ENCODE results near the gene ZBED6. TPM values are rescaled to one million over a fixed set of nuclear protein-coding genes. Genes with fewer than 3 reads are reported as not detected.

ZBED6 gene
- total and polyA plus RNA-seq, 2 of the 4 experiments (the other 2 are of a cell fraction): 3.8 to 26.2 TPM

GRCh38 chr1:203818399-203818798 lies 23.0 kb downstream of the ZBED6 start:
- in situ Hi-C loops (cut with MboI; ENCODE audit: low sequenced_read_pairs) (no loop called here), dilution Hi-C loops (cut with HindIII; ENCODE audit: low sequenced_read_pairs, unreplicated experiment) (no loop called here), intact Hi-C loops (cut with micrococcal nuclease) (no loop called here)
- no peak overlapping the region for H2AK5ac ChIP-seq (ENCODE audit: low read depth, low read length)
- H3K79me1 ChIP-seq (ENCODE audit: low read depth in 1 of 2, low read length in 2 of 2): peaks cover 24 to 59% of the 10 kb centered on the region in 2 experiments
- peaks cover 2% of the 10 kb centered on the region; the same call in 1 of the 2 replicates for H3K4me1 ChIP-seq (ENCODE audit: control insufficient read depth, insufficient read depth, low read length)
- H4K8ac ChIP-seq (ENCODE audit: low read depth in 2 of 2, low read length in 2 of 2): no peak overlapping the region
- H2AK9ac ChIP-seq (replicated peaks; ENCODE audit: low read depth, low read length, poor library complexity): no peak overlapping the region
- H4K20me1 ChIP-seq (ENCODE audit: insufficient read depth, low read length): peaks cover 33% of the 10 kb centered on the region
- POLR2A ChIA-PET (ENCODE audit: unreplicated experiment): no interaction called here
- 100% methylated on average over 4 of the region's 6 CpGs; no CpG with 5 or more reads in 1 of the 2 experiments for WGBS, 2 experiments (ENCODE audit: extremely low coverage in 2 of 2, insufficient read length in 1 of 2)
- H3K56ac ChIP-seq (ENCODE audit: extremely low read depth, insufficient read depth, low read length): no peak overlapping the region
- H3K9me1 ChIP-seq (ENCODE audit: insufficient read depth, low read length): peaks cover 10% of the 10 kb centered on the region
- no peak overlapping the region for H2AFZ ChIP-seq (replicated peaks; ENCODE audit: low read length, poor library complexity)
- H3K9ac ChIP-seq (ENCODE audit: low read depth, low read length): no peak overlapping the region
- H4K91ac ChIP-seq (ENCODE audit: insufficient read depth, low read depth, low read length): no peak overlapping the region
- no peak overlapping the region for H2BK20ac ChIP-seq (ENCODE audit: low read depth, low read length)
- CTCF ChIA-PET: no interaction called here
- H3K27ac ChIP-seq (ENCODE audit: insufficient read depth, low read length): no peak overlapping the region
- no peak overlapping the region for H4K5ac ChIP-seq (ENCODE audit: low read depth, low read length)
- no peaks in the 10 kb centered on the region for H3K27me3 ChIP-seq (ENCODE audit: control insufficient read depth, insufficient read depth, low read length)
- no peak overlapping the region for H3K4me3 ChIP-seq (ENCODE audit: insufficient read depth, low read depth, low read length)
- DNase-seq (no peak), ATAC-seq (ENCODE audit: low read depth) (no peak)
- H3K4me2 ChIP-seq (ENCODE audit: low read depth, low read length): no peak overlapping the region
- H3K4ac ChIP-seq (ENCODE audit: low read depth, low read length): no peak overlapping the region
- no peak overlapping the region for H3K23ac ChIP-seq (ENCODE audit: low read depth, low read length)
- H3K14ac ChIP-seq (replicated peaks; ENCODE audit: low read depth, low read length): no peak overlapping the region
- no peak overlapping the region for H2BK120ac ChIP-seq (ENCODE audit: low read depth, low read length)
- H2BK15ac ChIP-seq (ENCODE audit: low read depth, low read length): no peak overlapping the region
- no TSS peak for BruUV-seq (replicated peaks)
- no peak for TF ChIP-seq CEBPB (IDR thresholded peaks at IDR 0.05; ENCODE audit: low read depth, low read length)
- TF ChIP-seq MAZ (IDR thresholded peaks at IDR 0.05; ENCODE audit: borderline replicate concordance, low read depth, low read length): no peak
- no peak for TF ChIP-seq CTCF (conservative IDR thresholded peaks at IDR 0.05; ENCODE audit: low read depth, low read length)
- no peak for TF ChIP-seq BHLHE40 (IDR thresholded peaks at IDR 0.05; ENCODE audit: low read depth, low read length)
- TF ChIP-seq USF2 (IDR thresholded peaks at IDR 0.05; ENCODE audit: low read depth, low read length): no peak
- TF ChIP-seq NFE2L2 (IDR thresholded peaks at IDR 0.05; ENCODE audit: low read depth, low read length): no peak
- TF ChIP-seq POLR2A (IDR thresholded peaks at IDR 0.05; ENCODE audit: low read depth, low read length): no peak
- no peak for TF ChIP-seq RAD21 (IDR thresholded peaks at IDR 0.05; ENCODE audit: low read length)
- TF ChIP-seq ELK1 (IDR thresholded peaks at IDR 0.05; ENCODE audit: borderline replicate concordance, low read depth, low read length): no peak
- no peak for TF ChIP-seq RFX5 (IDR thresholded peaks at IDR 0.05; ENCODE audit: low read depth, low read length)
- no peak for TF ChIP-seq SMC3 (IDR thresholded peaks at IDR 0.05; ENCODE audit: low read depth, low read length)
- H3K18ac ChIP-seq (ENCODE audit: low read depth, low read length): no peak overlapping the region
- H3K9me3 ChIP-seq (ENCODE audit: control insufficient read depth, insufficient read depth, low read length): no peaks in the 10 kb centered on the region
- peaks cover 53% of the 10 kb centered on the region for H3K36me3 ChIP-seq (ENCODE audit: control insufficient read depth, insufficient read depth, low read length)
- no peak overlapping the region for H2BK5ac ChIP-seq (ENCODE audit: low read depth, low read length, poor library complexity, severe bottlenecking)

All from IMR-90 (cell line).